ENCODE data around the gene LIN7C.
A peak's percentile ranks its signal among the peaks of the same experiment; 100 is the strongest.

The LIN7C gene

DNA sequence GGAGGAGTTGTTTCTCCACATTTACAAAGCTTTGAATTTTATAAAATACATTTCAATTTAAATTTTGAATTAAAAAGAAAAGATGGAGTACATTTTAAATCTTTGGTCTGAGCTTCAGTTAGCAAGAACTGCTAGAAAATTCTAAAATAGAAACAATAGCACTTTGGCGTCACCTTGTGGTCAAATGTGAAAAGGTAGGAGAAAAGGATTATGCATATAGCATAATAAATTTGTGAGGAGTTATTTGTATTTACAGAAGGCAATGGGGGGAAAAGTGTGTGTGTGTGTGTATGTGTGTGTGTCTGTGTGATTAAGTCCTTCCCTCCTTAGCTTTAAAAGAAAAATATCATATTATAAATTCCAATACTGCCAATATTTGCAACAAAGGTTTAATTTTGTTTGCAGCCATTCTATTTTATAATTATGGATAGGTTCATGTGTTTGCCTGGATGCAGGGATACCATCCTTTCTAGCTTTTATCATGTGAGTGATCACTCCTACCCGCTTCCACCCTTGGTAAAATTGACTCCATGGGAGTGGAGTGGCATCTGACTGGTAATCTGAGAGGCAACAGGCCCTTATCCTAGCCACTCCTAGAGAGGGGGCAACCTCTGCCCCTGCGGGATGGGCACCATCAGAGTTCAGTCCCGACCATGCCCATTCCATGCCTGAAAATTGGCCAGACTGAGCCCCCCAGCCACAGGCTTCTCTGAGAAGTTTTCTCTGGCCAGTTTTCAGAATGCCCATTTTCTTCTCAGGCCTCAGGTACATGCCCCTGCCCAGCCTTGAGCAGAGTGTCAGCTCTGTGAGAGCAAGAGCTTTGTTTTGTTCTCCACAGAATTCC is 20.4 kb downstream of the LIN7C start:
- H3K4me3 ChIP-seq, result no peak overlapping the region
- TF ChIP-seq, protein P1, sequence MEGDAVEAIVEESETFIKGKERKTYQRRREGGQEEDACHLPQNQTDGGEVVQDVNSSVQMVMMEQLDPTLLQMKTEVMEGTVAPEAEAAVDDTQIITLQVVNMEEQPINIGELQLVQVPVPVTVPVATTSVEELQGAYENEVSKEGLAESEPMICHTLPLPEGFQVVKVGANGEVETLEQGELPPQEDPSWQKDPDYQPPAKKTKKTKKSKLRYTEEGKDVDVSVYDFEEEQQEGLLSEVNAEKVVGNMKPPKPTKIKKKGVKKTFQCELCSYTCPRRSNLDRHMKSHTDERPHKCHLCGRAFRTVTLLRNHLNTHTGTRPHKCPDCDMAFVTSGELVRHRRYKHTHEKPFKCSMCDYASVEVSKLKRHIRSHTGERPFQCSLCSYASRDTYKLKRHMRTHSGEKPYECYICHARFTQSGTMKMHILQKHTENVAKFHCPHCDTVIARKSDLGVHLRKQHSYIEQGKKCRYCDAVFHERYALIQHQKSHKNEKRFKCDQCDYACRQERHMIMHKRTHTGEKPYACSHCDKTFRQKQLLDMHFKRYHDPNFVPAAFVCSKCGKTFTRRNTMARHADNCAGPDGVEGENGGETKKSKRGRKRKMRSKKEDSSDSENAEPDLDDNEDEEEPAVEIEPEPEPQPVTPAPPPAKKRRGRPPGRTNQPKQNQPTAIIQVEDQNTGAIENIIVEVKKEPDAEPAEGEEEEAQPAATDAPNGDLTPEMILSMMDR (IDR thresholded peaks at IDR 0.05), result peak; percentile 92
- H3K27ac ChIP-seq, result no peak overlapping the region
- no peak for DNase-seq (ENCODE audit: low spot score)

DNA sequence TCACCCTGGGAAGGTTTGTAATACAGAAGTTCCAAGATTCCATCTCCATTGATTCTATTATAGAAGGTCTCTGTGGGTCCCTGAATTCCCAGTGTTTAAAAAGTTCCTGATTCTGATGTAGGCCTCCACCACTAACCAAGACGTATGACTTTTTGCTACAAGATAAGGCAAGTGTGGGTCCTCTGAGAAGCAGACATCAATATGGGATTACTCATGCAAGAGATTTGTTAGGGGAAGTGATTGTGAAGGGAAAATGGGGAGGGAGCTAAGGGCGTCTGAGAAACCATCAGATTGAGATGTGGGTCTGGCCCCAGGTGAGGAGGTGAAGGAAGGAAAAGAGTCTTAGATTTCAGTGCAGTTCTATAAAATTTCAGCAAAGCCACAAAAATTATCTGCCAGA is 23.8 kb downstream of the LIN7C start:
- DNase-seq (ENCODE audit: low spot score), result no peak
- TF ChIP-seq, protein P1 (IDR thresholded peaks at IDR 0.05), result no peak
- Histone ChIP-seq H3K27ac (no peak overlapping the region), H3K4me3 (no peak overlapping the region)

DNA sequence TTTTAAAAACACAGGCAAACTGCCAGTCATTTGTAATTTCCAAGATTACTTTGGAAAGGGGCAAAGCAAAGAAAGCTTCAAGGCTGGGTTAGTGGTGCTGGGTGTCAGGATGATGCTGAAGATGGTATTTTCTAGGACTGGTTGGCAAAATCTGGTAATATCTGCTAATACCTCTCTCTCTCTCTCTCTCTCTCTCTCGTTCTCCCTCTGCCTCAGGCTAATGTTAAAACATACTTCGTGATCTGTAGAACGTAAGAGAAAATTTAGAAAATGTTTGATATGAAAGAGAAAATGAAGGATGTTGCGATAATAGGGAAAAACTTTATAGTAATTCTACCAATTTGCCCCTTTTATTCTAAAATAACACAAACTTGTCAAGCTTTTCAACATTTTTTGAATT is 24.6 kb downstream of the LIN7C start:
- TF ChIP-seq, protein P1 (IDR thresholded peaks at IDR 0.05), result no peak
- H3K27ac ChIP-seq, result no peak overlapping the region
- no peak for DNase-seq (ENCODE audit: low spot score)
- H3K4me3 ChIP-seq, result no peak overlapping the region

DNA sequence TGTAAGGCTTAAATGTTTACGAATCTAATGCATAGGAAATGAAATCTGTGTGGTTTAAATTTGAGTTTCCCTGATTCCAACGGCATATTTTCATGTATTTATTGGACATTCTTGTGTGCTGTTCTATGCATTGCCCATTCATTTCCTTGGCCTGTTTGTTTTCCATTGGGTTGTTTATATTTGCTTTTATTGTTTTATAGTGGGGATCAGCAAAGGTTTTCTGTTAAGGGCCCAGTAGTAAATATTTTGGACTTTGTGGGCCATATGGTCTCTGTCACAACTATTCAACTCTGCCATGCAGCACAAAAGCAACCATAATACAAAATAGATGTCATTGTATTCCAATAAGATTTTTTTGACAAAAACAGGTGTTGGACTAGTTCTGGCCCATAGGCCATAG is 28.7 kb downstream of the LIN7C start:
- no peak overlapping the region for H3K27ac ChIP-seq
- no peak for DNase-seq (ENCODE audit: low spot score)
- no peak overlapping the region for H3K4me3 ChIP-seq
- TF ChIP-seq, protein P1 (IDR thresholded peaks at IDR 0.05), result no peak

DNA sequence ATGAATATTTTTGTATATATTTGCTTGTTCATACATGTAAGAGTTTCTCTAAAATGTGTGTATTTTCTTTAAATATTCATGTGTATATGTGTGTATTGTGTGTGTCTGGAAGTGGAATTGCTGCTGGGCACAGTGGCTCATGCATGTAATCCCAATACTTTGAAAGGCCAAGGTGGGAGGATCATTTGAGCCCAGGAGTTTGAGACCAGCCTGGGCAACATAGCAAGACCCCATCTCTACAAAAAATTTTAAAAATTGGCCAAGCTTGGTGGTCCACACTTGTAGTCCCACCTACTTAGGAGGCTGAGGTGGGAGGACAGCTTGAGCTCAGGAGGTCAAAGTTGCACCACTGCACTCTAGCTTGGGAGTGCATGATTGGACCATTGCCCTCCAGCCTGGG is 29.3 kb downstream of the LIN7C start:
- no peak overlapping the region for H3K27ac ChIP-seq
- TF ChIP-seq, protein P1 (IDR thresholded peaks at IDR 0.05), result no peak

DNA sequence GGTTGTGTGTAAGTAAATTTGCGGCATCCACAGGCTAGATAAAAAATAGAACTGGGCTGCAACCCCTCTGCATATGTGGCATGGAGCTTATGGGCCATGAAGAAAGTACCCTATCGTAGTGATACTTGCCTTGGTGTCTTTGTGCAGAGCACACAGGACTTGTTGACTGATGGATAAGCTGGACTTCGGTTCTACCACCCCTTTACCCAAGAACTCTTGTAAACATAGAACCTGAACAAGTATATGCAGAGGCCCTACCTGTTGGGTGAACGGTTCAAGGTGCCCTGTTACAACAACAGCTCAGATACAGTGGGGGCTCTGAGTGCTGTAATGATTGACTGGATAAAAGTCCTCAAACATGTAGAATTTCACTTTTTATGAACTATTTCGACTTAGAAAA is 30.9 kb downstream of the LIN7C start:
- Histone ChIP-seq H3K27ac (no peak overlapping the region), H3K4me3 (no peak overlapping the region)
- no peak for DNase-seq (ENCODE audit: low spot score)
- TF ChIP-seq, protein P1 (IDR thresholded peaks at IDR 0.05), result no peak

More for the DNA sequence above, 29.3 kb downstream of the LIN7C start:
- no peak for DNase-seq (ENCODE audit: low spot score)
- H3K4me3 ChIP-seq, result no peak overlapping the region

DNA sequence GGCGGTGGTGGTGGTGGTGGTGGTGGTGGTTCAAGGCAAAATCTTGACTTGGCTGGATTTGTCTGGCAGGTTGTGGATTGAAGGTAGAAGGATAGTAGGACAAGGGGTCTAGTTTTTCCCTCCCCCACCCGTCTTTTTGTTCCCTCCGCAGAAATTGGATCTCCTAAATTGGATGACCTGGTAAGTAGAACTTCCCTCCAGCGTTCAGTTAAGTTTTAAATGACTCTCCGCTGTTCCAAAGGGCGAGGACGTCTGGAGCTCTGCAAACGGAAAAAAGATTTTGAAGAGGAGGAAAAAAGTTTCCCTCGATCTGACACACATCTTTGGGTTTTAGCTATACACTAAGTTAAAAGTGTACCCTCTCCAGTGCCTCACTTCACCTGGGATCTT is 33.6 kb downstream of the LIN7C start:
- Histone ChIP-seq H3K4me3 (peak overlapping the region; percentile 93), H3K27ac (peak overlapping the region; percentile 41 to 88)
- TF ChIP-seq, protein P1 (IDR thresholded peaks at IDR 0.05), result no peak
- peak; percentile 73 for DNase-seq (ENCODE audit: low spot score)

Measured in coronary artery (tissue), 2 donors.